HCT116 (cell line): ENCODE results near the gene STAG3. TPM values are rescaled to one million over a fixed set of nuclear protein-coding genes. Genes with fewer than 3 reads are reported as not detected.

Source experiments
- ATAC-seq: fragments of 200-7000 bp; cut with Tn5 transposase; 2 replicates; pipeline ENCODE4 v1.9.1; 2020; ENCODE audit warnings: mild to moderate bottlenecking, moderate library complexity
- BruUV-seq: library from RNA; stranded (reverse); fragments of 400-500 nt; replicated peaks from 2 replicates; lab custom pipeline; 2021; lab: Mats Ljungman, UMichigan
- CTCF ChIA-PET: fragments of 300-600 bp; sonication (Branson Sonifier 250); formaldehyde crosslinking; loops from one replicate; lab custom pipeline; 2021; ENCODE audit warnings: antibody characterized with exemption; lab: Charles Lee
- POLR2A ChIA-PET: fragments of 300-600, 350-600 bp; sonication (Branson Sonifier 250); formaldehyde crosslinking; loops from one replicate; lab custom pipeline; 2021; ENCODE audit warnings: antibody characterized with exemption; lab: Charles Lee
- RAD21 ChIA-PET, 2 experiments: fragments of 300-600 bp; sonication (Branson Sonifier 250); formaldehyde crosslinking; loops; one replicate each; lab custom pipeline; 2023; ENCODE audit warnings: low total read pairs in 2 of 2; ENCODE audit not compliant: uncharacterized antibody in 2 of 2, unreplicated experiment in 2 of 2, low non-redundant PET in 1 of 2; lab: Charles Lee
- DNase-seq: peaks from one replicate; pipeline ENCODE4 v3.0.0-alpha.2; 2010; ENCODE audit warnings: low read depth, low spot score
- H2AFZ ChIP-seq: fragments of 200-600 bp; shearing (Covaris generic), sonication (generic); 2 replicates; pipeline ENCODE4 v1.6.1; 2017; ENCODE audit warnings: low read depth, mixed run types, mixed read lengths, antibody characterized with exemption, low read length; ENCODE audit not compliant: poor library complexity, severe bottlenecking
- H3K27ac ChIP-seq: 2 replicates; pipeline ENCODE4 v1.5.1; 2012; ENCODE audit warnings: low read depth, low read length
- H3K27me3 ChIP-seq: fragments of 200-600 bp; sonication (generic); 2 replicates; pipeline ENCODE4 v1.6.1; 2016; ENCODE audit warnings: mixed run types, low read length, mixed read lengths; ENCODE audit not compliant: insufficient read depth
- H3K36me3 ChIP-seq, 2 experiments: fragments of 200-500 bp in 1 of 2; fragments of 200-600 bp in 1 of 2; sonication (Bioruptor generic) in 1 of 2; sonication (generic) in 1 of 2; 2 replicates each; pipeline versions ENCODE4 v1.5.1 to v1.6.1; 2014 to 2016; ENCODE audit warnings: low read length in 2 of 2, inconsistent platforms in 1 of 2, mixed read lengths in 1 of 2, mixed run types in 1 of 2; ENCODE audit not compliant: insufficient read depth in 2 of 2, control insufficient read depth in 1 of 2
- H3K4me1 ChIP-seq, 2 experiments: fragments of 200-600 bp in 1 of 2; sonication (generic) in 1 of 2; 2 replicates each; pipeline versions ENCODE4 v1.5.1 to v1.6.1; 2012 to 2017; ENCODE audit warnings: low read length in 2 of 2, inconsistent platforms in 1 of 2, mild to moderate bottlenecking in 1 of 2, mixed read lengths in 1 of 2, mixed run types in 1 of 2, moderate library complexity in 1 of 2; ENCODE audit not compliant: insufficient read depth in 2 of 2, control insufficient read depth in 1 of 2
- H3K4me2 ChIP-seq: fragments of 200-600 bp; sonication (generic); 2 replicates; pipeline ENCODE4 v1.6.1; 2017; ENCODE audit warnings: mixed run types, low read length, mixed read lengths
- H3K4me3 ChIP-seq, 2 experiments: fragments of 200-600 bp in 1 of 2; sonication (generic) in 1 of 2; replicated peaks in 1 of 2; 2 replicates each; pipeline ENCODE4 v1.5.1; 2011 to 2016; ENCODE audit warnings: low read length in 2 of 2, control low read depth in 1 of 2, low read depth in 1 of 2, mild to moderate bottlenecking in 1 of 2, mixed read lengths in 1 of 2, mixed run types in 1 of 2
- H3K79me2 ChIP-seq: fragments of 200-600 bp; sonication (generic); 2 replicates; pipeline ENCODE4 v1.6.1; 2017; ENCODE audit warnings: mild to moderate bottlenecking, mixed run types, low read length, moderate library complexity, mixed read lengths; ENCODE audit not compliant: insufficient read depth
- H3K9ac ChIP-seq: fragments of 200-600 bp; sonication (generic); 2 replicates; pipeline ENCODE4 v1.6.1; 2016; ENCODE audit warnings: low read length, mixed read lengths
- H3K9me2 ChIP-seq: fragments of 200-600 bp; sonication (generic), shearing (Covaris generic); 2 replicates; pipeline ENCODE4 v1.6.1; 2017; ENCODE audit warnings: mixed run types, mild to moderate bottlenecking, moderate library complexity; ENCODE audit not compliant: insufficient read depth
- H3K9me3 ChIP-seq, 2 experiments: fragments of 200-500 bp in 1 of 2; fragments of 200-600 bp in 1 of 2; sonication (Bioruptor generic) in 1 of 2; sonication (generic) in 1 of 2; 2 replicates each; pipeline ENCODE4 v1.6.1; 2014 to 2017; ENCODE audit warnings: low read length in 2 of 2, mixed read lengths in 2 of 2, inconsistent platforms in 1 of 2, low read depth in 1 of 2, mild to moderate bottlenecking in 1 of 2, mixed run types in 1 of 2, moderate library complexity in 1 of 2; ENCODE audit not compliant: control insufficient read depth in 1 of 2, insufficient read depth in 1 of 2
- H4K20me1 ChIP-seq: fragments of 200-600 bp; sonication (generic), shearing (Covaris generic); 2 replicates; pipeline ENCODE4 v1.6.1; 2017; ENCODE audit warnings: mixed run types, mild to moderate bottlenecking, moderate library complexity; ENCODE audit not compliant: insufficient read depth
- CBX3 ChIP-seq: IDR thresholded peaks from 2 replicates; pipeline ENCODE4 v1.6.1; 2012; ENCODE audit warnings: low read depth
- CEBPB ChIP-seq: IDR thresholded peaks from 2 replicates; pipeline ENCODE4 v1.6.1; 2012; ENCODE audit warnings: low read depth
- EGR1 ChIP-seq: IDR thresholded peaks from 2 replicates; pipeline ENCODE4 v1.6.1; 2012; ENCODE audit warnings: low read depth
- ELF1 ChIP-seq: IDR thresholded peaks from 2 replicates; pipeline ENCODE4 v1.6.1; 2012; ENCODE audit warnings: low read depth, borderline replicate concordance
- EZH2 ChIP-seq: fragments of 200-600 bp; sonication (generic); IDR thresholded peaks from 2 replicates; pipeline ENCODE4 v1.6.1; 2017; ENCODE audit warnings: antibody characterized with exemption, mixed run types
- EZH2phosphoT487 ChIP-seq: fragments of 200-600 bp; IDR thresholded peaks from 2 replicates; pipeline ENCODE4 v1.6.1; 2018; ENCODE audit warnings: antibody characterized with exemption, borderline replicate concordance
- FOSL1 ChIP-seq: IDR thresholded peaks from 2 replicates; pipeline ENCODE4 v1.6.1; 2012; ENCODE audit warnings: low read depth
- POLR2AphosphoS5 ChIP-seq: IDR thresholded peaks from 2 replicates; pipeline ENCODE4 v1.6.1; 2011; ENCODE audit warnings: mild to moderate bottlenecking, low read depth, low read length, moderate library complexity
- REST ChIP-seq: IDR thresholded peaks from 2 replicates; pipeline ENCODE4 v1.6.1; 2012; ENCODE audit warnings: low read depth
- SIN3A ChIP-seq: IDR thresholded peaks from 2 replicates; pipeline ENCODE4 v1.6.1; 2012; ENCODE audit warnings: low read depth
- SP1 ChIP-seq: IDR thresholded peaks from 2 replicates; pipeline ENCODE4 v1.6.1; 2012; ENCODE audit warnings: low read depth
- SRF ChIP-seq: IDR thresholded peaks from 2 replicates; pipeline ENCODE4 v1.6.1; 2012; ENCODE audit warnings: low read depth
- TCF7L2 ChIP-seq: IDR thresholded peaks from 2 replicates; pipeline ENCODE4 v1.7.0; 2011; ENCODE audit warnings: borderline replicate concordance, inconsistent platforms; ENCODE audit not compliant: insufficient read depth, insufficient read length; ENCODE audit errors: extremely low read depth
- YY1 ChIP-seq: IDR thresholded peaks from 2 replicates; pipeline ENCODE4 v1.6.1; 2011; ENCODE audit warnings: low read length, low read depth, moderate library complexity, mild to moderate bottlenecking; ENCODE audit not compliant: insufficient replicate concordance; ENCODE audit errors: extremely low read depth
- ZBTB33 ChIP-seq: IDR thresholded peaks from 2 replicates; pipeline ENCODE4 v1.6.1; 2011; ENCODE audit warnings: mild to moderate bottlenecking, low read length, moderate library complexity; ENCODE audit not compliant: insufficient replicate concordance; ENCODE audit errors: extremely low read depth
- ZFX ChIP-seq: fragments of 450-650 bp; IDR thresholded peaks from 2 replicates; pipeline ENCODE4 v1.6.1; 2017
- ZNF274 ChIP-seq: fragments of 200-500 bp; sonication (Bioruptor generic); IDR thresholded peaks from 2 replicates; pipeline ENCODE4 v1.6.1; 2014; ENCODE audit warnings: mild to moderate bottlenecking, low read depth, low read length, inconsistent platforms
- intact Hi-C: fragments of 100-400 bp; cut with micrococcal nuclease; formaldehyde crosslinking; loops from 2 replicates; pipeline ENCODE4 v1.10.0; 2022
- total RNA-seq: library from RNA; stranded (reverse); gene quantifications from one replicate; pipeline ENCODE4 v1.2.1, GENCODE V29; 2021; ENCODE audit not compliant: unreplicated experiment

The STAG3 gene
- total RNA-seq, 1 experiment from 2014 or later, result 1.2 TPM

GRCh38 chr7:100166970-100167911 is 10.5 kb upstream of the STAG3 start:
- H3K36me3 ChIP-seq, result no peaks in the 10 kb centered on the region
- no peak overlapping the region for H3K4me3 ChIP-seq
- ChIA-PET POLR2A (interaction anchor here (0.8 to 1.7 kb wide), 2 partner anchors 10 to 18 kb away, joined by 3 to 4 read pairs; partner anchors contain the start of genes GPC2, LAMTOR4 and STAG3), CTCF (no interaction called here), RAD21 (no interaction called here)
- no peaks in the 10 kb centered on the region for H3K9me2 ChIP-seq
- no peak overlapping the region for H2AFZ ChIP-seq
- no peaks in the 10 kb centered on the region for H3K79me2 ChIP-seq
- intact Hi-C loops, result no loop called here
- no TSS peak for BruUV-seq
- H3K9ac ChIP-seq, result no peak overlapping the region
- TF ChIP-seq CEBPB, result no peak
- no peak for TF ChIP-seq ELF1
- TF ChIP-seq TCF7L2, result no peak
- no peak for TF ChIP-seq SRF
- no peak for TF ChIP-seq EZH2
- no peak for TF ChIP-seq YY1
- TF ChIP-seq POLR2AphosphoS5, result no peak
- TF ChIP-seq REST, result no peak
- TF ChIP-seq SIN3A, result no peak
- no peak for TF ChIP-seq EZH2phosphoT487
- TF ChIP-seq ZFX, result no peak
- TF ChIP-seq ZNF274, result no peak
- TF ChIP-seq CBX3, result no peak
- no peak for TF ChIP-seq ZBTB33
- TF ChIP-seq SP1, result no peak
- no peak for TF ChIP-seq FOSL1
- no peak for TF ChIP-seq EGR1
- no peak overlapping the region for H3K27ac ChIP-seq
- H3K27me3 ChIP-seq, result no peaks in the 10 kb centered on the region
- no peaks in the 10 kb centered on the region for H4K20me1 ChIP-seq
- H3K9me3 ChIP-seq, result no peaks in the 10 kb centered on the region
- no peak for ATAC-seq
- H3K4me2 ChIP-seq, result no peak overlapping the region
- no peak for DNase-seq
- peaks cover 14 to 20% of the 10 kb centered on the region in 2 experiments for H3K4me1 ChIP-seq
